ENCODE data around the gene TBC1D22A.
A peak's percentile ranks its signal among the peaks of the same experiment; 100 is the strongest.

Gene TBC1D22A

GRCh38 chr22:46801826-46802607 lies 39.6 kb downstream of the TBC1D22A start:
- no peak for TF ChIP-seq CTCF (IDR thresholded peaks at IDR 0.05)

GRCh38 chr22:46802608-46803027 lies 40.2 kb downstream of the TBC1D22A start:
- TF ChIP-seq CTCF (IDR thresholded peaks at IDR 0.05) = no peak

GRCh38 chr22:46803031-46803880 lies 40.8 kb downstream of the TBC1D22A start:
- TF ChIP-seq CTCF (IDR thresholded peaks at IDR 0.05) = peak; percentile 99

- no peak for TF ChIP-seq CTCF (IDR thresholded peaks at IDR 0.05)
Observed at GRCh38 chr22:46803936-46804335, 41.5 kb downstream of the TBC1D22A start.

GRCh38 chr22:46806794-46807193 lies 44.3 kb downstream of the TBC1D22A start:
- TF ChIP-seq CTCF (IDR thresholded peaks at IDR 0.05) = no peak

GRCh38 chr22:46807458-46807857 lies 45.0 kb downstream of the TBC1D22A start:
- no peak for TF ChIP-seq CTCF (IDR thresholded peaks at IDR 0.05)

- TF ChIP-seq CTCF (IDR thresholded peaks at IDR 0.05) = no peak
Observed at GRCh38 chr22:46809153-46809885, 46.9 kb downstream of the TBC1D22A start.
